ENCODE measurements around the gene SPRR1B.

GRCh38 chr1:152996633-152997400, 34.2 kb upstream of the SPRR1B start:
- no peak for TF ChIP-seq CTCF (IDR thresholded peaks at IDR 0.05)
- no peak for TF ChIP-seq POLR2A (IDR thresholded peaks at IDR 0.05)
- TF ChIP-seq POLR2AphosphoS5 (IDR thresholded peaks at IDR 0.05), result no peak

All from breast epithelium (tissue), 3 donors.